GM19455 (cell line): ENCODE data around the gene DNASE1L1.

Source experiments
- ATAC-seq: cut with Tn5 transposase; IDR thresholded peaks from one replicate; pipeline ENCODE4 v1.9.1; 2021; ENCODE audit not compliant: unreplicated experiment

The DNASE1L1 gene

DNA sequence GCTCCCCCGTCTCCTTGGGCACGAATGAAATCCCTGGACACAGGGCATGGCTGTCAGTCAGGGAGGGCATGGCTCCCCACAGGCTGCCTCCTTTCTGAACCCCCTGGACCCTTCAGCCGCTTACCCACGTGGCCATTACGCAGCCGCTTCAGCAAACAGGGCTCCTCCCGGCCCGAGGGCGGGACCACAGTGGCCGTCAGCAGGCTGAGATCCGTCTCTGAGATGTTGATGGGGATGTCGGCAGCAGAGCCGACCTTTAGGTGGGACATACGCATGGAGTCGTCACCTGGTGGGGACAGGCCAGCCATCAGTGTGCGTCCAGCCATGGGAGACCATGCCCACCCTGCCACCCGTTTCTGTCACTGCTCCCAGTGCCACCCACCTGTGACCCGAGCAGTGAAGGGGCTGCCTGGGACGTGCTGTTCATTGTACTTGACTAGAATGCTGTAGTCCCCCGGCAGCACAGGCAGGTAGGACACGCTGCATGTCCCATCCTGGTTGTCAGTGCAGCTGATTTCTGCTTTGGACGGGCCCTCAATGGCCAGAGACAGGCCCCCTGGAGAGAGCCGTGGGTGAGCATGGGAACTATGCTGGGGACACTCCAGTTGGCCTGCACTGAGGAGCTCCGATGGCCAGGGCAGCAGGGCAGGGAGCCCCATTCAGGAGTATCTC lies 55.7 kb downstream of the DNASE1L1 start:
- no peak for ATAC-seq

DNA sequence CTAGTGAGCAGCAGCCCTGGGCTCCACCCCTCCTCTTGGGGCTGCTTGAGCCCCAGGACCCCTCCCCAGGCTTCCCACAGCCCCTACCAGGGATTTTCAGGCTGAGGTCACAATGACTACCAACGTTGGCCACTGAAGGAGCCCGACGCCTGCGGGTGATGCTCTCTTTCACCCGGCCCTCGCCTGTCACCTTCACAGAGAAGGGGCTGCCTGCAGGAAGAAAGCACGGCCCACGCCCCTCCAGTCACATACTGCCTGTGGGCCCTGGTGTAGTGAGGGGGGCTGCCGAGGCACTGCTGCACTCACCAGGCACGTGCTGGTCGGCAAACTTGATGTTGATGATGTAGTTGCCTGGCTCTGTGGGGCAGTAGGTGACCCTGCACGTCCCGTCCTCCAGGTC lies 56.6 kb downstream of the DNASE1L1 start:
- ATAC-seq, result no peak

DNA sequence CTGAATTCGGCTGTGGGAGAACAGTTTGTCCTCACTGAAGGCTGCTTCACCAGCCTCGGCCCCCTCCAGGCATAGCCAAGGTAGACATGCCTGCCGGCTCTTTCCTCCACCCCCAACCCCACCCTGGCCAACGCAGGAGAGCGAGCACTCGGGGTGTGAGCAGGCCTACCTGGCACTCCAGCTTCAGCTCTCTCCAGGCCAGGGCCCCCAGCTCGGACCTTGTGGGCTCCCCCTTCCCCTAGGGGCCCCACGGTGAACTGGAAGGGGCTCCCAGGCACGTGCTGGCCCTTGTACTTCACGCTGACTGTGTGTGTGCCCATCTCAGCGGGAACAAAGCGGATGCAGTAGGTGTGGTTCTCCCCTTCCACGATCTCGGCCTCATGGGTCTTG lies 57.0 kb downstream of the DNASE1L1 start:
- ATAC-seq, result no peak
